Right ventricle myocardium superior (tissue), 1 donor: ENCODE results near the gene COMMD4. TPM values are rescaled to one million over a fixed set of nuclear protein-coding genes. Genes with fewer than 3 reads are reported as not detected.
"Not testable (repeated sequence)": the region's sequence is repeated elsewhere in the genome, so short reads cannot be mapped to it uniquely, and the experiment has no call there.

Source experiments
- ATAC-seq: fragments of 200-7000 bp; cut with Tn5 transposase; one replicate; pipeline ENCODE4 v1.9.1; 2020; ENCODE audit warnings: mild to moderate bottlenecking; ENCODE audit not compliant: poor library complexity
- DNase-seq: peaks from one replicate; pipeline ENCODE4 v3.0.0-alpha.2; 2020
- intact Hi-C: fragments of 100-400 bp; cut with DNase I; formaldehyde crosslinking; loops from one replicate; pipeline ENCODE4 v1.11.2; 2022
- total RNA-seq: library from RNA; stranded (reverse); fragmentation: NEBNext Ultra II Directional; extraction: Animal tissue kit (Norgen Biotek cat#: 25700); gene quantifications from one replicate; pipeline ENCODE4 v1.2.1, GENCODE V29; 2021
- donor health status: DM: no; HTN: yes; CAD: no; lungs with severe emphysema.

The COMMD4 gene
- total RNA-seq, 1 donor from 2014 or later, result 40.7 TPM

DNA sequence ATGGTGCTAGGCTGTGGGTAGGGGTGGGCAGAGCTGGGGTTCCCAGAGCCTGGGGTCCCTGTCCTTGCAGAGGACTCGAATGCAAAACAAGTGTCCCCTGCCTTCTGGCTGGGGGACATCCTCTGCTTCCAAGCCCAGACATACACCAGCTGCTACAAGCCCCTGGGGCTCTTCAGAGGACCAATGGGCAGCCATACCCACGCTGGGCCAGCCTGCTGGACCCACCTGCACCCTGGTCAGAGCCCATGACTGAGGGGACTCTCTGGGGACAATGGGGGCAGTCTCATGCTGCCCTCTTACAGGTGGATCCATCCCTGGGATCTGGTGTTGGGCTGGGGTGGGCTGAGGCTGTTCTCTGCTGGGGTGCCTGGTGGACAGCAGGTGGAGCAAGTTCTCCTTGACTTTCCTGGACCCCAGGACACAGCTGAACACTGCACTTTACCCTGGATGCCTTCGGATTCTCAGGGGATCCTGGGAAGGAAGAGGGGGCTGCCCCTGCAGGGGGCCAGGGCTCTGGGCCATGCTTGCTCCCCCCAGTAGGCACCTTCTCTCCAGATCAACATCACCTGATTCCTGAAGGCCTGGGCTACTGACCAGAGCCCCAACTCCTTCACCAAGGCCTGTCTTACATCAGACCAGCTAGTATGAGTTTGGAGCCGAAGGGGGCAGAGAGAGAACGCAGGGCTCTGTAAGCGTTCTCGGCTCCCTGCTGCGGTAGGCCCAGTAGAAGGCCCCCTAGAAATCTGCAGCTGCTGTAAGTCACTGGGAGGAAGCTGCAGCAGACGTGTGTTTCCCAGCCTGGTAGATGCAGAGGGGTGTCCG is 7.2 kb upstream of the COMMD4 start:
- intact Hi-C loops, result no loop called here
- ATAC-seq (no peak), DNase-seq (no peak)

DNA sequence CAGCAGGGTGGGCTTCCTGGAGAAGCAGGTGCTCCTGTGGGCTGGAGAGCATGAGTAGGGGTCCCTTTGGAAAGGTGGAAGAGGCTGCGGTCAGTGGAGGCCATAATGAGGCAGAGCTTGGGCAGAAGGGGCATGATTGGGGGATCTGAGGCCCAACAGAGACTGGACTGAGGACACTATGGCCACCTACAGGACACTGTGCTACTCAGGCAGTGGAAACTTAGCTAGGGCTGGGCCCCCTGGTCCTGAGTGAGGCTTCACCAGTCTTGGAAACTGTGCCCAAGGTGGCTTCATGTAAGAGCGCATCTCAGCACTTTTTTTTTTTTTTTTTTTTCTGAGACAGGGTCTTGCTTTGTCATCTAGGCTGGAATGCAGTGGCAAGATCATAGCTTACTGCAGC is 6.3 kb upstream of the COMMD4 start:
- ATAC-seq, result no peak
- intact Hi-C loops, result no loop called here
- no peak for DNase-seq

DNA sequence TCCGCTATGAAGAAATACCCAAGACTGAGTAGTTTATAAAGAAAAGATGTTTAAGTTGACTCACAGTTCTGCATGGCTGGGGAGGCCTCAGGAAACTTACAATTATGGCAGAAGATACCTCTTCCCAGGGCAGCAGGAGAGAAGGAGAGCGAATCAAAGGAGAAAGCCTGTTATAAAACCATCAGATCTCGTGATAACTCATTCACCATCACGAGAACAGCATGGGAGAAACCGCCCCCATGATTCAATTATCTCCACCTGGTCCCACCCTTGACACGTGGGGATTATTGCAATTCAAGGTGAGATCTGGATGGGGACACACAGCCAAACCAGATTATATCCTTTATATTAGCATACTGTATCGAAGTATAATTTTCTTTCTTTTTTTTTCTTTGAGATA is 3.8 kb upstream of the COMMD4 start:
- DNase-seq, intact Hi-C loops, ATAC-seq: not testable (repeated sequence)

DNA sequence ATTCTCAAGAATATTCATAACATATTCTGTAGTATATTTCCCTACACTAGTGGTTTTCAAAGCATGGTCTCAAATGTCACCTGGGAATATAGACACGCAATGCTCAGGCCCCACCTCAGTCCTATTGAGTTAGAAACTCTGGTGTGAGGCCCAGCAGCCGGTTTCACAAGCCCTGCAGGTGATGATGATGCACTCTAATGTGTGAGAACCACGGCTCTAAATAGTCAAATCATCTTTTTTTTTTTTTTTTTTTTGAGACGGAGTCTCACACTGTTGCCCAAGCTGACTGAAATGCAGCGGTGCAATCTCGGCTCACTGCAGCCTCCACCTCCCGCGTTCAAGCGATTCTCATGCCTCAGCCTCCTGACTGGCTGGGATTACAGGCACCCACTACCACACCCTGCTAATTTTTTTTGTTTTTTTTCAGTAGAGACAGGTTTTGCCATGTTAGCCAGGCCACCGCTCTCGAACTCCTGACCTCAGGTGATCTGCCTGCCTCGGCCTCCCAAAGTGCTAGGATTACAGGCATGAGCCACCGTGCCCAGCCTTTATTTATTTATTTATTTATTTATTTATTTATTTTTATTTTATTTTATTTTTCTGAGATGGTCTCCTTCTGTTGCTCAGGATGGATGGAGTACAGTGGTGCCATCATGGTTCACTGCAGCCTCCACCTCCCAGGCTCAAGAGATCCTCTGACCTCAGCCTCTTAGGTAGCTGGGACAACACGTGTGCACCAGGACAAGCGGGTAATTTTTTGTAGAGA is 2.0 kb upstream of the COMMD4 start:
- ATAC-seq, intact Hi-C loops: not testable (repeated sequence)

DNA sequence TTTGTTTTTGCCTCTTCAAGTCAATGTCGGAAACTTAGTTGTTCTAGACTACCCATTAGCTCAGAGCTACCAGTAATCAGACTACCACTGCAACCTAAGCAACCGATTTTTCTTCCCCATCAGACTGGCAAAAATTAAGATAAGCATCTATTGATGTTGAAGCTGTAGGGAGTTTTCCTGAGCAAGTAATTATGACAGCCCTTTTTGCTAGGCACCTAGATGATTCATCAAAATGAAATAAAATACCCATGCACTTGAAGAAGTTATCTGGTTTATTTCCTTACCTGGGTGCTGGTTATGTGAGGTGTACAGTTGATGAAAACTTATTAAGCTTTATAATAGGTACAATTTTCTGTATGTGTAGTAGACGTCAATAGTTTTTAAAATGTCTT is 554 bp upstream of the COMMD4 start:
- DNase-seq (no peak), ATAC-seq (no peak)
- intact Hi-C loops, result no loop called here

More for the DNA sequence above, 2.0 kb upstream of the COMMD4 start:
- DNase-seq, result not testable (repeated sequence)

DNA sequence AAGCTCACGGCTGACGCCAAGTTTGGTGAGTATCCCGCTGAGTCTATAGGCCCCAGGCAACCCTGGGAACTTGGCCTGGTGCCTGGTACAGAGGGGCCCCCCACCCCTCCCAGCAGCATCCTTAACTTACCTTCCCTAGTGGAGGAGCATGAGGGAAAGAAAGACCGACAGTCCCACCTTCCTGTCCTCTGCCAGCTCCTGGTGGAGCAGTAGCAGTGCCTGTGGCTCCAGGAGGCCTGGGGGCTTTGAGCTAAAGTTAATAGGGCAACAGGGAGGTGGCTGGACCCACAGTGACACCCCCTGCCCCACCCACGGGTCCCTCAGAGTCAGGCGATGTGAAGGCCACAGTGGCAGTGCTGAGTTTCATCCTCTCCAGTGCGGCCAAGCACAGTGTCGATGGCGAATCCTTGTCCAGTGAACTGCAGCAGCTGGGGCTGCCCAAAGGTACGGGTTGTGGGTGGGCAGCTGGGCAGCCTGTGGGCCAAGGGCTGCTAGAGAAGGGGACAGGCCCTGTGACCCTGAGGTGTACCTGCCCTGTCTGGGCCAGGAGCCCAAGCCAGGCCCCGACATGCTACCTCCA is 2.9 kb downstream of the COMMD4 start:
- intact Hi-C loops, result no loop called here
- no peak for DNase-seq
- ATAC-seq, result no peak

DNA sequence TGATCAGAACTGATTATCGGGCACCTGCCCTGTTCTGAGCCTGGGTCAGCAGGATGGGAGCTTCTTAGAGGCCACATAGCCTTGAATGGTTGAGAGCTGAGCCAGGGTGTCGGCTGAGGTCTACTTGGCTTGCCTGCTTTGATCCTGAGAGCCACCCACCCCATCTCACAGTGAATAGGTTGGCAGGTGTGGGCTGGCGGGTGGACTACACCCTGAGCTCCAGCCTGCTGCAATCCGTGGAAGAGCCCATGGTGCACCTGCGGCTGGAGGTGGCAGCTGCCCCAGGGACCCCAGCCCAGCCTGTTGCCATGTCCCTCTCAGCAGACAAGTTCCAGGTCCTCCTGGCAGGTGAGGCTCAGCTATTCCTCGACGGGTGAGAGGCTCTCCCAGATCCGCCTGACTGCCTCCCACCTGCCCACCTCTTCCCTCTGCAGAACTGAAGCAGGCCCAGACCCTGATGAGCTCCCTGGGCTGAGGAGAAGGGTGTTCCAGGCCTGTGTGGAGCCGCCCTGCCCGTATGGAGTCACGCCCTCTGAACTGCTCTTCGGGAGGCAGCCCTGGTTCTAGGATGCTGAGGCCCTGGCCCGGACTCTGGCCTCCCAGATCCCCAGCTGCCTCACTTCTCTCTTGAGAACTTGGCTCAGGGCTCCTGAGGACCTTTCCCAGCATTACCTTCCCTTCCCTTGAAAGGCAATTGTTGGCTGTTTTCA is 3.8 kb downstream of the COMMD4 start:
- ATAC-seq (no peak), DNase-seq (no peak)
- intact Hi-C loops, result no loop called here

DNA sequence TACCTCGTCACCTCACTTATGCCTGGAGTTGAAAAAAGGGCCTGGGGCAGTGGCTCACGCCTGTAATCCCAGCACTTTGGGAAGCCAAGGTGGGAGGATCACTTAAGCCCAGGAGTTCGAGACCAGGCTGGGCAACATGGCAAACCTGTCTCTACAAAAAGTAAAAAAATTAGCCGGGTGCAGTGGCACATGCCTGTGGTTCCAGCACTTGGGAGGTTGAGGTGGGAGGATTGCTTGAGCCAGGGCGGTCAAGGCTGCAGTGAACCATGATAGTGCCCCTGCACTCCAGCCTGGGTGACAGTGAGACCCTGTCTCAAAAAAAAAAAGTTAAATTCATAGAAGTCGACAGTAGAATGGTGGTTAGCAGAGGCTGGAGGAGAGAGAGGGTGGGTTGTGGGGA is 6.4 kb downstream of the COMMD4 start:
- DNase-seq (no peak), ATAC-seq (no peak)
- intact Hi-C loops, result no loop called here

DNA sequence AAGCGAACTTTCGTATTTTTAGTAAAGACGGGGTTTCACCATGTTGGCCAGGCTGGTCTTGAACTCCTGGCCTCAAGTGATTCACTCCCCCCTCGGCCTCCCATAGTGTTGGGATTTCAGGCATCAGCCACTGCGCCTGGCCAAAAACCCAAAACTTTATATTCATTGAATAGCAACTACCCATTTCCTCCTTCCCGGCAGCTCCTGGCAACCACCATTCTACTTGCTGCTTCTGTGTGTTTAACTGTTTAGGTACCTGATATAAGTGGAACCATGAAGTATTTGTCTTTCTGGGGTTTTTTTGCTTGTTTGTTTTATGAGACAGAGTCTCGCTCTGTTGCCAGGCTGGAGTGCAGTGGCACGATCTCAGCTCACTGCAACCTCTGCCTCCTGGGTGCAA is 8.1 kb downstream of the COMMD4 start:
- DNase-seq, result peak; percentile 40
- ATAC-seq, intact Hi-C loops: not testable (repeated sequence)

DNA sequence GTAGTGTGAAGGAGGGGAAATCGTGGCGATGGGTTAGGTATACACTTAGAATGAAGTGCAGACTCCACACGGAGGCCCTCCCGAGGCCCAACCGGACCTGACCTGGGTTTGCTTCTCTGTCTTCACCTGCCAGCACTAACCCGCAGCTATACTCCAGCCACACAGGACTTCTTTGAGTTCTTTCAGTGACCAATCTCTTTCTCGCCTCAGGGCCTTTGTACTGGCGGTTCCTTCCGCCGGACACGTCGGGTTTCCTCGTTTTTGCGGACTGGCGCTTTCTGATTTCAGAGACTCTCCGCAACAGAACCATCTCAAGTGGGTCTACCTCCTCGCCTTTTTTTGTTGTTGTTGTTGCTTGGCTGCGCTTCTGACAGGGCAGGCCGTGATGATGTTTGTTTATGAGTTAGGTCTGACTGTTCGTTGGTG is 10.9 kb downstream of the COMMD4 start, which contains the start of gene NEIL1:
TSS of gene NEIL1 (plus strand) at position 244 of the 426 bp plus-strand sequence. CDS start 1,867 bp downstream, outside the sequence.
- intact Hi-C loops, result no loop called here

DNA sequence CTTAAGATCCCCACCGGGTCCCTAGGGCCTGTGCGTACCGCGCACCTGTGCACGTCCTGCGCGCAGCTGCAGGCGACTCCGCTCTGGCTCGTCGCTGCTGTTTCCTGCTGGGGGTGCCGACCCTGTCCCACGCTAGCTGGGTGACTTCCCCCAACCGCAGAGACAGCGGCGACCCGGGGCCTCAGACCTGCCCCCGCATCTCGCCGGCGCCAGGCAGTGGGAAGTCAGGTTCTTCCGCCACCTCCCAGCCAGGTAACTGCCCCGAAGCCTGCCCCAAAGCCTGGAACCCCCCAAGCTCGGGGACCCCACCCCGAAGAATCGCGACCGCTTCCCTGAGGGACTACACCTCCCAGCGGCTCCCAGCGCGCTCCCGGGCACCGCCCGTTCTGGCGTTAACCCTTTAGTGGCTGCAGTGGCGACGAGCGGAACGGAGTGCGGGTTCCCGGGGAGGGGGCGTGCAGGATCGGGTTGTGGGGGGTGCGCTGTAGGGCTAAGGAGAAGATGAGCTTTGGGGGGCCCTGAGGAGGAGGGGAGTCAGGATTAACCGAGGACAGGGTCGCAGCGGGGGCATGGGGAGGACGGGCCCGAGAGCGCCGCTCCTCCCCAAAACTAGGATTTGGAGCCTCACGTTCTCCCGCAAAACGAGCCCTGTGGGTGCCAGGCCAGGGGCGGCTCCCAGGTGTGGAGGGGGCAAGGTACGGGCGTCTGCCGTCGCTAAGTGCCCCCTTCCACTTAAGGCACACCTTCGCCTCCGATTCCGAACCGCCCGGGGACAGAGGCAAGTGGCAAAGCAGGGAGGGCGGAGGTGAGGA is 11.6 kb downstream of the COMMD4 start:
- peak; percentile 75 for DNase-seq

More for the DNA sequence above, 10.9 kb downstream of the COMMD4 start, which contains the start of gene NEIL1:
- no peak for DNase-seq
- ATAC-seq, result peak; percentile 1

DNA sequence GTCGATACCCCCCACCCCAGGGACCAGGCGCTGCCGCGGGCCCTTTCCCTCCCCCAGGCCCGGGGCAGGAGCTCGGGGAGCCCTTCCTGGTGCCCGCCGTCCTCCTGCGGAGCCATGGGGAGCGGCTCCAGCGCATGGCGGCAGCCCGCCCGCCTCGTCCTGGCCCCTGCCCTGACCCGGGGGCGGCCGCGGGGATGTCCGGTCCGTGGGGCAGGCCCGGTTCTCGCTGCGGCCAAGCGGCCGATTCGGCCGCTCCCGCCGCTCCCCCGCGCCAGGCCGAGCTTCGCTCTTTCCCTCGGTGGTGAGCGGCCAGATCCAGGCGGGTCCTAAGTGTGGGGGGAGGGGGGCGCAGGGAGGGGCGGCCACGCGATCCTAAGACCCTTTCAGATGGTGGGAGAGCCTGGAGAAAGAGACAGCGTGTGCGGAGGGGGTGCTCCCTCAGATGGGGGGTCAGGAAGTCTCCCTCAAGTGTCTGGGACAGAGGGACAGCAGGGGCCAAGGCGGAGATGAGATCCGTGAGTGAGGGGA is 12.2 kb downstream of the COMMD4 start:
- ATAC-seq (peak; percentile 52), DNase-seq (no peak)
- intact Hi-C loops, result no loop called here

More for the DNA sequence above, 11.6 kb downstream of the COMMD4 start:
- peak; percentile 86 for ATAC-seq
- intact Hi-C loops, result no loop called here

DNA sequence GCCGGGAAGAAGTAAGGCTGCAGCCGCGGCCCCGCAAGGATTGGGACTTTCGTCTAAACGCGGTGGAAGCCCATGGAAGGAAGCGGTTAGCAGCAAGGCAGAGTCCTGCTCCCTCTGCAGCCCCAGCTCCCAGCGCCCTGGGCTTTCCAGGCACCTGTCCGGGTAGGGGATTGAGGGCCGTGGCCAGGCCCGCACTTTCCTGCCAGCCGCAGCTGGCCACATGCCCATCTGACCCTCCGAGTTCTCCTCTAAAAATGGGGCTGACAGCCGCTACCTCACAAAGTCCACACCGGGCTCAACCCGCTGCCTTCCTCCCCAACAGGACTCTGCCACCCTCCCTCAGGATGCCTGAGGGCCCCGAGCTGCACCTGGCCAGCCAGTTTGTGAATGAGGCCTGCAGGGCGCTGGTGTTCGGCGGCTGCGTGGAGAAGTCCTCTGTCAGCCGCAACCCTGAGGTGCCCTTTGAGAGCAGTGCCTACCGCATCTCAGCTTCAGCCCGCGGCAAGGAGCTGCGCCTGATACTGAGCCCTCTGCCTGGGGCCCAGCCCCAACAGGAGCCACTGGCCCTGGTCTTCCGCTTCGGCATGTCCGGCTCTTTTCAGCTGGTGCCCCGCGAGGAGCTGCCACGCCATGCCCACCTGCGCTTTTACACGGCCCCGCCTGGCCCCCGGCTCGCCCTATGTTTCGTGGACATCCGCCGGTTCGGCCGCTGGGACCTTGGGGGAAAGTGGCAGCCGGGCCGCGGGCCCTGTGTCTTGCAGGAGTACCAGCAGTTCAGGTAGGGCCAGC is 12.9 kb downstream of the COMMD4 start:
- ATAC-seq (peak; percentile 6), DNase-seq (peak; percentile 50)
- intact Hi-C loops, result no loop called here

DNA sequence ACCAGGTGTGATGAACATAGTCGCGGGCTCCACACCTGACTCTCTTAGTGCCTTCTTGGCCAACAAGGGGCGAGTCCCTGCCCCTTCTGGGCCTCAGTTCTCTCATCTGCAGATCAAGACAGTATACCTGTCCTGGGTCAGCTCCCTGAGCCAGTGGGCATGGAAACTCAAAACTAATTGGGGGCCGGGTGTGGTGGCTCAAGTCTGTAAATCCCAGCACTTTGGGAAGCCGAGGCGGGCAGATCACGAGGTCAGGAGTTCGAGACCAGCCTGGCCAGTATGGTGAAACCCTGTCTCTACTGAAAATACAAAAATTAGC is 13.4 kb downstream of the COMMD4 start:
- DNase-seq, intact Hi-C loops, ATAC-seq: not testable (repeated sequence)

DNA sequence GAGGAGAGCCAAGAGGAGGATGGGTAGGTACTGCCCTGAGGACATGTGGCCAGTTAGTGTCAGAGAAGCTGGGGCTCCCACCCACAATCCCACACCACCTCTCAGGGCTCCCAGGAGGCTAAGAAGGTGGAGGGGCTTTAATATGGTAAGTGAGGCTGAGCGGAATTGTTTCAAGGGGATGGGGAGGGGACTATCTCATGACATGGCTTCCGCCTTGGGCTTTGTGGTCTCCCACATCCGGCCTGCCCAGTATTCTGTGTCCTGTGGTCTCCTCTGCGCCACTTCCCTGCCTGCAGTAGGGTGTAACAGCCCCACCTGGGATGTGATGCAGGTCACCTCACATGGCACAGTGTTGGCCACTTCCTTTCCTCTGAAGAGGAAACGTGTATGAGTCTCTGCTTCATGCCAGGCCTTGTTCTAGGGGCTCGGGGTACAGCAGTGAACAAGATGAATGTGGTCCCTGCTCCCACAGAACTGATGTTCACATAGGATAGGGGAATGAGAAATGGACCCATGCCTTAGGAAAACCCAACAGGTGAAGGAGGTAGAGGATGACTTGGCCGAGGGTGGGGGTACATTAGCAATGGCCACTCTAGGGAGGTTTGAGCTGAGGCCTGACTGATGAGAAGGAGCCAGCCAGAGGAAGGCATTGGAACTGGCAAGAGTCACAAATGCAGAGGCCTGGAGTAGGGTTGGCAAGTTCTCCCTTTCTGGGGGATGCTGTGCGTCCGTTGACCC is 14.2 kb downstream of the COMMD4 start:
- peak; percentile 59 for DNase-seq
- no peak for ATAC-seq
- intact Hi-C loops, result no loop called here

DNA sequence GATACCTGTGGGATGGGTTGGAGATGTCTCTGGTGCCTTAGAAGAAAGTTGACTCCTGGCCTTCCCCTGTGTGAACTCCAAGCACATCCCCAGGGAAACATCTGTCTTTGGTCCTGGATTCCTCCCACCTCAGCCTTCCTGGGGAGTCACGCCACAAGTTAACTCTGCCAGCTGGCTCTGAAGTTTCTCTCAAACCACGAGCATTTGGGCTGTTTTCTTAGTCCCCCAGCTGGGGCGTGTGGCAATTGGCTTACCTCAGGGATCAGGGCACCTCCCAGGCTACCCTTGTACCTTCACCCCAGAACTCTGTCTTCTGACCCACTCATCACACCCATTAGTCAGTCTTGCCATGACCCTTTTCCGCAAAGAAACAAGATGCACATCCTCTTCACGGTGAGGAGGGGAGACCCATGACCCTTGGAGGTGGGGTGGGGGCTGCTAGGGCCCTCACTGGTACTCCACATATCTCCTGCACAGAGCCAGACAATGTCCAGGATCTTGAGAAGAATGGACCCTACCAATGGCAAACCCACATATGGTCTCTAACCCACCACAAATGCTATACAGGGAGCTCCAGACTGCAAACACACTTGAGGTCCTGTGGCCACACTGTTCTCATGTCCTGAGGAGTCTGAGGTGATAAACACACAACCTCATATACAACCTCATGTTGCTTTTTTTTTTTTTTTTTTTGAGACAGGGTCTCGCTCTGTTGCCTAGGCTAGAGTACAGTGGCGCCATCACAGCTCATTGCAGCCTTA is 14.9 kb downstream of the COMMD4 start:
- intact Hi-C loops, result no loop called here
- DNase-seq (no peak), ATAC-seq (no peak)
